NCI-H2029 (cell line): Measurements from ENCODE around the gene HDAC4.

Source experiments
- DNase-seq: peaks from one replicate; lab custom pipeline; 2025; lab: John Stamatoyannopoulos, UW

Gene HDAC4

DNA sequence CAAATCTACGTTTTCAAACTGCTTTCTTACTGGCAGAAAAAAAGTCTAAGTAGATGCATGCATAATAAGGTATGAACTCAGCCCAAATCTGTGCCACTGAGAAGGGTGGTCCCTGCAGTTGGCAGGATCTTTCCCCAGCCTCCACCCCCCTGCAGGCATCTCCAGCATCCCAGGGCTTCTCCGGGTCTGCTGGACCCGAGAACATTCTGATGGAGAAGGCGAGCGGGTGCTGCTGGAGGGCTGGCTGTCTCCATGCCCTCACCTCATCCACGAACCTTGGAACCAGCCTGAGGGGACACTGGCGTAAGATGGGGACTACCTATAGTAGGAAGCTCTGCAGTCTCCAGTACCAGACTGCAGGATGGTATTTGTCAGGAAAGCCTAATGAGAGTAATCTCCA is 198.9 kb downstream of the HDAC4 start:
- DNase-seq = no peak

DNA sequence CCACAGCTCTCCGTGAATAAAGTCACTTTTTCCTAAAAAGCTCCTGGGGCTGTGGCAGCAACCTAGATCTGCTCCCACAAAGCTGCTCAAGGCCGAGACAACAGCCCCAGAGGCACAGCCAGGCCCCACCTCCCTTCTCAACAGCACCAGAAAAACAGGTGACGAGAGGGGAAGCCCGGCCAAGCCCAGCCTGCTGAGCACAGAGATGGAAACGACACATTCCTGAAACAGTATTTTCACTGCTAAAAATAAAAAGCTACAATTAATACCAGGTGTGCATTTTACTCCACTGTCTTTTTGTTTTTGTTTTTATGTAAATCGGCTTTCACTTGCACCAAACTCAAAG is 199.3 kb downstream of the HDAC4 start:
- DNase-seq = no peak

DNA sequence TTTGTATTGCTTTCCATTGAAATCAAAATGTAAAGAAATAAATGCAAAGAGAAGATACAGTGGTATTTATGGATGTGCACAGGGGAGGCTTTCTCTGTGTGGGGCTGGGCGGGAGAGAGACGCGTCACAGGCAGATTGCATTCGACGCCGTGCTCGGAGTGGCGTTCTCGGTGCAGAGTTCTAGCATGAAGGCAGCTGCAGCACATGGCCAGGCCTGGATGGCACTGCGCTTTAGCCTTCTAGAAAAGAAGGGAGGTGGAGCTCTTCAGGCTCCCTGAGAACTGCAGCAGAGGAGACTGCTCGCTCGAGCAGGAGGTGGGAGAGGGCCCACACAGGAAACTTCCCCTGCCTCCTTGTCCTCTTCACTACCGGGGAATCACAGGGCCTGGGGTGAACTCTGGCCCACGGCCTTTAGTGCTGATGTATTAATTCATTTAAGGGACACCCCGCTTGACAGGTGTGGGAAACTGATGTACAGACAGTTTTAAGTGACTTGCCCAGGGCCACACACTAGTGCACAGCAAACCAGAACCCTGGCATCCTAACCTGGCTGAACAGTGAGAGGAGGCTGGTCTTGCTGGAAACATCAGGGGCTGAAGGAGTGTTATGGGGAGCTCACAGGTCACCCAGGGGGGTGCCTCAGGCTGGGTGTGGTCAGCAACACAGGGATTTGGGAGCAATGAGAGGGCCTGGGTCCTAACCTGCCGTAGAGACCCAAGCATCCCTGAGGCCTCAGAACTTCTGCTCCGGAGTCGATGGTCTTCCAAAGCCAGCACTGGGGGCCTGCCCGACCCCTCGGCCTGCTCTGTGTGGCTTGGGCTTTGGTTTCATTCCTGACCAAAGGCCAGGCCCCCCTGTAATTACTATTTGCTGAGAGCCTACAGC is 199.9 kb downstream of the HDAC4 start:
- DNase-seq = no peak

DNA sequence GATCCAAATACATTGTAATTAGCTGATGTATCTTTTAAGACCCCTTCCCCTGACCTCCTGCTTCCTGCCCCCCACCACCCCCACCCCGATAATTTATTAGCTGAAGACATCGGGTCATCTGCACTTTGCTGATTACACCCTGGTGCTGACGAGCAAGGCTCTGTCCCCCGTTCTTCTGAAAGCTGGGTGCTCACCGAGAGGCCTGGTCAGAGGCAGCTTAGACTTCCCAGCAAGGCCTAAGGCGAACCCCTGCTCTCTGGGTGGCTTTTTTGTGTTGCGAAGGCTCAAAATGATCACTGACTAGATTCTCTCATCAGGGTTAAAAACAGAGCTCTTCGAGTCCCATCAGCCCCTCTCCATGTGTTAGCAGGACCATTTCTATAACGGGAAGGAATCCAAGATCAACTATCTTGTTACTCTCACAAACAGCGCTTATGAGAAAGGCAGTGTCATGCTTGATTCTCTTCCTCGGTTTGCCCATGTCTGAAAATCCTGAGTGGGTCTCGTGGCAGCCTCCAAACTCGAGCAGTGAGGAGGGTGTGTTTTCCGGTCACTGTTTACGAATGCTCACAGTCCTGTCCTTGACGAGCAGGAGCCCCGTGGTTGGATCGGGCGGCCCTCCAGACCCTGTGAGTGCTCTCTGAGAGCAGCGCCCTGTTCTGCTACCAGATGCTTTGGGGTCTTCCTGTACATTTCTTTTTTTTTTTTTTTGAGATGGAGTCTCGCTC is 201.6 kb downstream of the HDAC4 start:
- no peak for DNase-seq

DNA sequence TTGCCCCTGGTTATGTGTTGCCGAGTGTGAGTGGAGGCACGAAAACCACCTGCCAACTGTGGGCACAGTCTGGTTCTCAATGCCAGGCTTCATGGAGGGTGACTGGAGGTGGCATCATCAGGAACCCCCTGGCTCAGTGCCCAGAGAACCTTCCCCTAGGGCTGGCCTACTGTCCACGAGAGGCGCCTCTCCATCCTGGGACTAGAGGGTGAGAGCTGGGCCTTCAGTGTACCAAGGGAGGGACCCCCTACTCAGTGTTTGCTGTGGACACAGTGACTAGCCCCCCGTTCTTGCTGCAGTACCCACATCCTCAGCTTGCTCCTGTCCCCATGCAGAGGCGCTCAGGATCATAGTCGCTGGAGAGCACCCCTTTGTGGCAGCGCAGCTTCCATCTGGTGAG is 202.6 kb downstream of the HDAC4 start:
- DNase-seq = no peak

DNA sequence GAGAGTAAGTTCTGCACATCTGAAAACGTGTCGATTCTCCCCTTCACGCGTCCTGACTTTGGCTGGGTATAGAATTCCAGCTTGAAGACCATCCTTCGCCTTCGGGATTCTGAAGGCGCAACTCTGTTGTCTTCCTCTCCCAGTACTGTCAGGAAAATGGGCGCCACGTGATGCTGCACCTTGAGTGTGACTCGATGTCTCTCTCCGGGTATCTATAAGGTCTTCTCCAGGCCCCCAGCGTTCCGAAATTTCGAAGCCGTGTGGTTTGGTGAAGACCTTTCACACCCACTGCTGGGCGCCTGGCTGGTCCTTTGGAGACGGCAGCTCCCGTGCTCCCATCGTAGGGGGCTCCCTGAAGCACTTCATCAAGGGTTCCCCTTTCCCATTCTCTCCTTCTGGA is 203.7 kb downstream of the HDAC4 start:
- no peak for DNase-seq

DNA sequence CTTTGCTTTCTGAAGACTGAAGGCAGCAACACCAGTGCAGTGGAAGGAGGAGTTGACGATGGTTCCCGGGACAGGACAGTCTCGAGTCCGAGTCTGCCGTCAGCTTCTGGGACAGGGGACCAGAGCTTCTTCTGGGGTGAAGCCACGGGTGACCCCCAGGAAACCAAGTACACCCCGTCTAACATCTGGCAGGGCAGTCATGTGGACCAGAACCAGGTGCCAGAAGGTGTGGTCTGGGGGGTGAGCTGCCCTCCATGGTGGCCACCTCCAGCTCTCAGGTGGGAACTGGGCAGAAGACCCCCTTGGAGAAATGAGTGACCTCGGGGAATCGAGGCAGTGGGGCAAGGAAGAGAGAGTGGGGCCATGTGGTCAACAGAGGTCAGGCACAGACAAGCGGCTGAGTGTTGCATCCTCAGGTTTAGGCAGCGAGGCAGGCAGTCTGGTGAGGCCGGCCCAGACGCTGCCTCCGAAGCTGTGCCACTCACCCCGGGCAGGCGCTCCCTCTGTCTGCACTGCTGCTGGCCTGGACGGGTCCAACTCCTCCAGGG is 204.3 kb downstream of the HDAC4 start:
- DNase-seq = no peak

DNA sequence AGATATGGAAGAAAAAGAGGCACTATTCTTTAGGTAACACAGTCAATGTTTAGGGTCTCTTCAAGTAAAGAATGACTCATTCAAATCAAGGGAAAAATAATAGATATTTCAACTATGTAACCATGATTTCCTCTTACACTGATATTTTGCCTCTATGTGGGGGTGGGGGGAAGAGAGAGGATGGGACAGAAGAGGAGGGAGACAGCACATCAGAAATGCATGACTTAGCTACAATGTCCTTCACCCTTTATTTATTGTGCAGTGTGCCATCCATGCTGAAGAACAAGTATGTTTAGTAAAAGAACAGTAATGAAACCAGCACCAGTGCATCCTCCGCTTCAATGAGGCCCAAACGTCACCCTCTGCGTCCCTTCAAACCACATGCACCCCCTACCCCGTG is 204.8 kb downstream of the HDAC4 start:
- DNase-seq = no peak

DNA sequence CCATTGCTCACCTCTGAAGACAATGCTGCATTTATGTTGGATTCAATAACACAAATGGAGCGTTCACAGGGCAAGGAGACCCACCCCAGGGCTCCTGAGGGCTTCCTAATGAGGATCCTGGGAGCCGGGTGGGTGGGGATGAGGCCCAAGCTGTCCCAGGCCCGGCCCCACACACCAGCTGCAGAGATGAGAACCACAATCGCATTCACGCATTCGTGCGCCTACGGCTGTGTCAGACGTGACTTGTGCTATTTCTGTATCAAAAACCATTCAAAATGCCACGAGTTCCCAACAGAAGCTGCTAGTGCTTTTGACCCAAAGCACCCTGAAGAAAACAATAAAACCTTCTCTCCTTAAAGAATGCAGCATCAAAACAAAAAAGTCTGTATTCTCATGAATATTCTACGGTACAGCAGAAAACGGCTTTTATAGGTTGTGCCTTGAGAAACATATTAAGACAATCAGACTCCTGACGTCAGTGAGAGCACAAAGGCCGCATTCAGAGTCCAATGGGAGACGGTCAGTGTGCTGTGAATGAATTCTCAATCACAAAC is 205.4 kb downstream of the HDAC4 start:
- DNase-seq = no peak

DNA sequence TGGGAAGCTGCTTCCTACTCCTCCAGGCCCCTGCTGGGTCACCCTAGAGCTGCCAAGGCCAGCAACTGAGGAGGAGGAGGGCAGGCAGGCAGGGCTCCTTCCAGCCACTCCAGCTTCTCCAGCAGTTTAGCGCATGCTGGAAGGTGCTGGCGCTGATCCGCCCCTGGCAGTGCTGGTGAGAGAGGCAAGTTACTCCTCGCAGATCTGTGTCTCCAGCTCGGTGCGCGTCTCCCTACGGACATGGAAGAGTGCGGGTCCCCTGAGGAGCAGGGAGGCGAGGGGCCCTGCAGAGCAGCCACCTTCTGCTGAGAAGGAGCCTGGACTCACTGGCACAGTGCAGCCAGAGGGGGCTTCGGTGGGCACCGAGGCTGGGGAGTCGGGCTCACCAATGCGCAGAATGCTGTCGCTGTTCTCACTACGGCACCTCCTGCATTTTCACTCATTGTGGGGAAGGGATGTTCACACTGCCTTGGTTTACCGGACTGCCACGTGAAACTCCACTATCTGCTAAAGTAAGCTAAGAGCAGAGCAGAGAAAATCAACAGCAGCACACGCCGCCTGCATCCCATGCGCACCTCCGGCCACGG is 206.0 kb downstream of the HDAC4 start:
- DNase-seq = no peak

DNA sequence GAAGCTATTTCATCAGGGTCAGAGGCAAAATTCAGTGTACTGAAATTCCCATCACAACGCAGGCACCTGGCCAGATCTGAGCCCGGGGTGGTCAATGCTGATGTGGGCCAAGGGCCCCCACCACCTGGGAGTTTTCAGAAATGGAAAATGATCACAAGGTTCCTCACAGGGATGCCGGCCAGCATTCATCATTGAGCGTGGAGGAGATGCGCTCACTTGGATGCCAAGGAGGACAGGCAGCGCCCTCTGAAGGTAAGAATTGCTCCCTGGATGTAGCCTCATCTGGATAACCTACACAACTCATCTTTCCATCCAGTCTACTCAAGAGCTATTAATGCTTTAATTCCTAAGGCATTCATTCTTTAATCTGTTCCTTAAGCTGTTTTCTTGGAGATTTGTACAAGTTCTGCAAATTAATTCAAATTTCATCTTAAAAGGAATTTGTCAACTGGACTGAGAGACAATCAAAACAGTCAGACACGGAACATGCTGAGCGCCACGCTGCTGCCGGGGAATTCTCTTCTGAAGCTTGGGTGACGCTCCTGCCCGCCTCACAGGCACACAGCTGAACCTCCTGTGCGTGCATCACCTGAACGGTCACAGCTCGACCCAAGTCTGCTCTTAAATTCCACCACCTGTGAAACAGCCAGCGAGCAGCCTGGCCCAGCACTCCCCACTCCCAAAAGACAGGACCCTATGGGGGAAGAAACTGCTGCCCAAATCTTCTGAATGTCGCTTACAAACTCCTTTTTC is 206.7 kb downstream of the HDAC4 start:
- DNase-seq = no peak

DNA sequence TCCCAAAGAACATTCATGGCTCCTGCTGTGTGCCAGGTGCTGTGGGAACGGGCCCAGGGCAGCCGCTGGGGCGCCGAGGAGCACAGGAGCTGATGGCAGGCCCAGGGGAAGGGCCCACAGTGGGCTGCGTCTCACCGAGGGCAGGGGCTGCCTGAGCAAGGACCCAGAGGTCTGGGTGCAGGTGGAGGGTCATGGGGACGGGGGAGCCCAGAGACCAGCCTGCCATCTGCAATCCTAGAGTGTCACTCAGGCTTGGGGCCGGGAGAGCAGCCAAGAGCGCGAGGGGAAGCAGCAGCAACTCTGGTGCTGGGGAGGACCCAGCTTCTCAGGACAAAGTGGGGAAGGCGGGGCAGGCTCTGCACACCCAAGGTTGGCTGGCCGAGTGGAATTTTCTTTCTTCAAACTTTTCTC is 207.4 kb downstream of the HDAC4 start:
- DNase-seq = no peak

DNA sequence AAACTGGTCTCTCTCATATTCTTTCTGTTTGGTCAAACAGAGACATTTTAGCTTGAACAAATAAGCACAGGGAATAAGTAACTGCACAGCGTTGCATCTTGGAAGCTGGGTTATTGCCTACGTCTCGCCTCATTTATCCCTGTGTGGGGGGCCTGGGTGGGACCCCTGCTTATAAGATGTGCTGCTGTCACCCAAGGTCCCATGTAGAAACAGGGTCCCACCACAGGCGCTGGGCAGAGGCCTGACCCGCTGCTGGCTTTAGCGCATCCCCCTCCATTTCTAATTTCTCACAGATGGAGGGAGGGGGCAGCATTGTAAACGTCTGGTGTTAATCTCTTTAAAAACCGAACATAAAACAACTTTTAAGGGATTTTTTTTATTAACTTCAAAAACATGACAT is 207.8 kb downstream of the HDAC4 start:
- no peak for DNase-seq

DNA sequence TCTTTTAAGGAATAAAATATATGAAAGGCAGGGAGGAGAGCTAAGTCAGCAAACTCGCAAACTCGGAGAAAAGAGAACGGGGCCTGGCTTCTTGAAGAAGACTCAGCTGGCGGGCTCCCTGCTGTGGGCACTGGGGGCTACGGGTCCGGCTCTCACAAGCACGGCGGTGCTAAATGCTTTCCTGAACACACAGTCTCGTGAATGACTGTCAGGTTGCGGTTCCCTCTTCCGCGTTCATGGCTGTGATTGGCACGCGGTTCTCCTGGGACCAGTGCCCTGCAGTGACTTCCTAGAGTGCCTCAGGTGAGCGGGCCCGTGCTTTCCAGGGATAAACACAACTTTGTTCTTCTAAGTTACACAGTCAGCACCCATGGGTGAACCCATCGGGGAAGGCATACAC is 208.4 kb downstream of the HDAC4 start:
- DNase-seq = no peak

DNA sequence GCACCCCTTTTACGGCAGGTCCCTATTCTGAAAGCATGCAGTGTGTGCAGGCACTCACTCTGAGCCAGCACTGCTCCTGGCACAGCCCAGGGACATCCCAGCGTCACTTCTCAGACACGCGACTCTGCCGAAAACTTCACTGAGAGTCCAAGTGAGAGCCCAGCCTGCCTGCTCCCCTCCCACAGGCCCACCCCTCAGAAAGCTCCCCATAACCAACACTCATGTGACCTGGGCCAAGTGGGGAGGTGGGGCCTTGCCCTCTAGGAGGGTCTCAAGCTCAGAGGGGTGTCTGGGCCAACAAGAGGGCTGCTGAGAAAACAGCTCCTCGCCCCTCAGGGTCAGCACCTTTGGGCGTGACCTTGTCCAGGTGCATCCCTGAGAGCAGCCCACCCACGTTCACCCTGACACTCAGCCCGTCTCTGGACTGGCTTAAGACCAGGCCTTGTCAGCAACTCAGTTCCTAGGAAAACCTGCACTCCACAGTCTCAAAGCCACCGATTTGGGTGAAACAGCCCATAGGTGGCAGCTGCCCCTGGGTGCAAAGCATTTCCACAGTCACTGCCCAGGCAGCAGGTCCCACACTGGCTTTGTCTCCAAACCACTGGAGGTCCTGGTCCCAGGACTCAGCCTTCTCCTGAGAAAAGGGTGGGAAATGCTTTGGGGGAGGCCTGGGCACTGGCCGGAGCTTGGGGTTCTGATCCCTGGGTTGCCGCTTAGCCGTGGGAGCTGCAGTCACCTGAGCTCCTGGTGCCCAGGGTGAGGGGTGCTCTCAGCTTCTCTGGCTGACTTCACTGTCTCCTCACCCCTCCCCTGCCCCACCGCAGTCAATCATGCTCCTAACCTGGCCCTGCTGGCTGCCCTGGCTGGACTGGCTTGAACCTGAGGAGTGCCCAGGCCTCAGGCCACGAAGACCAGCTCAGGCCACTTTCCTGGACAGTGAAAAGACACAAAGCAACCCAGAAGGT is 209.6 kb downstream of the HDAC4 start:
- DNase-seq = no peak

DNA sequence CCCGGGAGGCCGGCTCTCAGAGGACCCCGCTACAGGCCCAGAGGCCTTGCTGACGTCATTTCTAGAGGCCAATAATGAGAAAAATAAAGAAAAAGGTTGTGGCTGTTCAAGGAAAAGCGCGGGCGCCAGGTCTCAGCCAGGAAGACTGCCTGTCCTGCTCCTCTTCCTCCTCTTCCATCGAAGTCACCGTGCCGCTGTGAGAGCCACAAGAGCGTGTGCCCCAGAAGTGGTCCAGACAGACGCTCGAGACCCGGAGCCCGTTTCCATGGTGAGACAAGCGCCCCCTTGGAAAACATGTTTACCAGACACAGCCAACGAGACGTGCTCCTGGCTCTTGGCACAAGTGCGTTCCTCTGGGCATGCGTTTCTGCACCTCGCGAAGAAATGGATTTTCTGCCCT is 210.5 kb downstream of the HDAC4 start:
- no peak for DNase-seq

DNA sequence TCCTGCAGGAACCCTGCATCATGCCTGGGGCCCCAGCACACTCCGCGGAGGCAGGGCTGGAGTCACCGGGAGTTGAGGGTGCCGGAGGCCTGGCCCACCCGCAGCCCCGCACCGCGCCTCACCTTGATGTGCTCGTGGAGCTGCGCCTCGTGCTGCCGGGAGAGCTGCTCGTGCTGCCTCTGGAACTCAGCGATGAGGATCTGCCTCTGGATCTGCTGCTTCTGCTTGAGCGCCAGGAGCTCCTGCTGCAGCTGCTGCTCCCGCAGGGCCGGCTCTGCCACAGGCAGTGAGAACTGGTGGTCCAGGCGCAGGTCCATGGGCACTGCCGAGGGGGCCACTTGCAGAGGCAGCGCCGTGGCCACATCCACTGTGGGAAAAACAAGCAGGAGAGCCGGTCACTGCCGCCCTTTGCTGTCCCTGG is 211.1 kb downstream of the HDAC4 start:
- no peak for DNase-seq

DNA sequence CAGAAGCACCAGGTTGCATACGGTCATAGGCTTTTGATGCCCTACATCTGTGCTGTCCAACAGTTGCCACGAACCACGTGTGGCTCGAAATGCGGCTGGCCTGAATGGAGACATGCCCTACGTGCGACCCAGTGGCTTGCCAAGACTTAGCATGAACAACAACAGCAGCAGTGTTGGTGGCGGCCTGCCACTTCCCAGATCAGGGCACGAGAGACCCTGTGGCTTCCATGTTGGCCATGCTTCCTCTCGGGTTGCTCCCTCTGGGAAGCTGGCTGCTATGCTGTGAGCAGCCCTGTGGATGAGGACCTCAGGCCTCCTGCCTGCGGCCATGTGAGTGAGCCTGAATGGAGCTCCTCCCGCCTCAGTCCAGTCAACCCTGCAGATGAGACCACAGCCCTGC is 212.3 kb downstream of the HDAC4 start:
- DNase-seq = no peak

DNA sequence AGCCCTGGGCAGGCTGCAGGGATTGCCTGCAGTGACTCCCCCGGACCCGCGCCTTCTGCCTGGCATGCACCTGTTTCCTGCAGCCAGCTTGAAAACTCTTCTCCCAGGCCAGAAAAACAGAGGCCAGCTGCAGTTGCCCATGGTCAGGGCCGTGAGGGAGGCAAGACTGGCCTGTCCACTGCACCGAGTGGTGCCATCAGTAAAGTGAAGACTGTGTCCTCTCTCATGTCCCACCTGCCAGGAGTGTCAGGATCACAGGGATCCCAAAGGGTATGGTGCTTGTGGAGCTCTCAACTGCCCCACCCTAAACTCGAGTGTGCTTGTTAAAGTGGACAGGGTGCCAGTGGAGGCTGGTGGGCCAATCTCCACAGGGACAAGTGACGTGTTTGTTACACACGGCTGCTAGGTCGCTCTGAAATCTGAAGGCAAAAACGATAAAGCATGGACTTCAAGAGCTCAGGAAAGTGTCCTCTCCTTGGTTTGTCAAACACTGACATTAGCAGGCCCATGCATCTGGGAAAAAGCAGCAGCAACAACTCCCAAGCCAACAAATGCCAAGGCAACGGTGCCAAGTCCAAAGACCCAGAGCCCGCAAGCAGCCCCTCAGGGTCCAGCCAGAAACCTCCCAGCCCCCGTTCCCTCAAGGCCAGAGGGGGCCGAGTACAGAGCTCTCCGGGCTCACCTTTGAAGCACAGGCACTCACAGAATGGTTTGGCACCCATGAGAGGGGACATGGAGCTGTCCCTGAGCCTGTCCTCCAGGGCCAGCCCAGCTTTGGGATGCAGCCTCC is 213.2 kb downstream of the HDAC4 start:
- DNase-seq = no peak
